ENCODE results near the gene SLC25A22. TPM values are rescaled to one million over a fixed set of nuclear protein-coding genes. Genes with fewer than 3 reads are reported as not detected.

SLC25A22 gene
- total RNA-seq = 10 to 100 TPM in 1 of 3 donors, 1 to 10 TPM in 2; 2.7 to 11.5 (median 4.7) TPM

- no peaks in the 10 kb centered on the region for H3K36me3 ChIP-seq
- peak in 1 of 2 donors; percentile 77 for DNase-seq (ENCODE audit: low spot score in 2 of 2)
- TF ChIP-seq POLR2A (IDR thresholded peaks at IDR 0.05) = no peak
- TF ChIP-seq CTCF (IDR thresholded peaks at IDR 0.05) = peak; percentile 56 to 91 (median 78)
- peak in 1 of 3 donors; percentile 11 for TF ChIP-seq POLR2AphosphoS5 (IDR thresholded peaks at IDR 0.05)
- H3K9me3 ChIP-seq = no peaks in the 10 kb centered on the region
- H3K27ac ChIP-seq = peak within 1 kb of the TSS; percentile 86 to 87
- H3K27me3 ChIP-seq = no peaks in the 10 kb centered on the region
- H3K4me3 ChIP-seq = peak within 1 kb of the TSS; percentile 62 to 82 (median 79)
- peaks cover 10 to 14% of the 10 kb centered on the region in 2 donors for H3K4me1 ChIP-seq
- intact Hi-C loops (cut with DNase I; ENCODE audit: low total_unique reads) = no loop called here
These were observed at the start of gene SLC25A22 for GRCh38 chr11:798093-798713. SLC25A22 (minus strand) TSS chr11:798281; CDS start chr11:795006, 3,275 bp downstream.

GRCh38 chr11:847876-848275 is 49.8 kb upstream of the SLC25A22 start:
- no peak overlapping the region for H3K4me3 ChIP-seq
- TF ChIP-seq POLR2A (IDR thresholded peaks at IDR 0.05) (no peak), POLR2AphosphoS5 (IDR thresholded peaks at IDR 0.05) (no peak), CTCF (IDR thresholded peaks at IDR 0.05) (no peak)
- intact Hi-C loops (cut with DNase I; ENCODE audit: low total_unique reads) = loop anchor here (5.0 kb wide), 1 partner anchor 64 kb away; the partner anchor contains the start of gene CHID1
- H3K27ac ChIP-seq = no peak overlapping the region
- H3K9me3 ChIP-seq = no peaks in the 10 kb centered on the region
- H3K27me3 ChIP-seq = no peaks in the 10 kb centered on the region
- H3K4me1 ChIP-seq = peaks cover 20 to 26% of the 10 kb centered on the region in 2 donors
- no peaks in the 10 kb centered on the region for H3K36me3 ChIP-seq
- no peak for DNase-seq (ENCODE audit: low spot score in 2 of 2)

GRCh38 chr11:846496-847098 is 48.5 kb upstream of the SLC25A22 start:
- no peaks in the 10 kb centered on the region for H3K36me3 ChIP-seq
- peak overlapping the region; percentile 94 to 98 for H3K27ac ChIP-seq
- TF ChIP-seq CTCF (IDR thresholded peaks at IDR 0.05) = no peak
- no peak for TF ChIP-seq POLR2AphosphoS5 (IDR thresholded peaks at IDR 0.05)
- TF ChIP-seq POLR2A (IDR thresholded peaks at IDR 0.05) = no peak
- H3K9me3 ChIP-seq = no peaks in the 10 kb centered on the region
- no peak for DNase-seq (ENCODE audit: low spot score in 2 of 2)
- no peak overlapping the region for H3K4me3 ChIP-seq
- intact Hi-C loops (cut with DNase I; ENCODE audit: low total_unique reads) = loop anchor here (5.0 kb wide), 1 partner anchor 66 kb away; the partner anchor contains the start of gene CHID1
- H3K4me1 ChIP-seq = peaks cover 21 to 26% of the 10 kb centered on the region in 2 donors
- H3K27me3 ChIP-seq = no peaks in the 10 kb centered on the region

GRCh38 chr11:845872-846495 is 47.9 kb upstream of the SLC25A22 start:
- Histone ChIP-seq H3K36me3 (no peaks in the 10 kb centered on the region), H3K27me3 (no peaks in the 10 kb centered on the region), H3K27ac (peak overlapping the region; percentile 94 to 98), H3K9me3 (no peaks in the 10 kb centered on the region), H3K4me1 (peaks cover 27 to 28% of the 10 kb centered on the region in 2 donors), H3K4me3 (peak overlapping the region in 1 of 3 donors; percentile 83)
- DNase-seq (ENCODE audit: low spot score in 2 of 2) = no peak
- intact Hi-C loops (cut with DNase I; ENCODE audit: low total_unique reads) = loop anchor here (5.0 kb wide), 1 partner anchor 66 kb away; the partner anchor contains the start of gene CHID1
- no peak for TF ChIP-seq POLR2AphosphoS5 (IDR thresholded peaks at IDR 0.05)
- no peak for TF ChIP-seq CTCF (IDR thresholded peaks at IDR 0.05)
- TF ChIP-seq POLR2A (IDR thresholded peaks at IDR 0.05) = no peak

All from breast epithelium (tissue), 4 donors.